HG02798 (cell line): ENCODE data around the gene TPSG1.
"Not testable (repeated sequence)": the region's sequence is repeated elsewhere in the genome, so short reads cannot be mapped to it uniquely, and the experiment has no call there.

ENCODE experiments used
- ATAC-seq: cut with Tn5 transposase; IDR thresholded peaks from one replicate; pipeline ENCODE4 v1.9.1; 2021; ENCODE audit warnings: mild to moderate bottlenecking; ENCODE audit not compliant: unreplicated experiment, poor library complexity

The TPSG1 gene

DNA sequence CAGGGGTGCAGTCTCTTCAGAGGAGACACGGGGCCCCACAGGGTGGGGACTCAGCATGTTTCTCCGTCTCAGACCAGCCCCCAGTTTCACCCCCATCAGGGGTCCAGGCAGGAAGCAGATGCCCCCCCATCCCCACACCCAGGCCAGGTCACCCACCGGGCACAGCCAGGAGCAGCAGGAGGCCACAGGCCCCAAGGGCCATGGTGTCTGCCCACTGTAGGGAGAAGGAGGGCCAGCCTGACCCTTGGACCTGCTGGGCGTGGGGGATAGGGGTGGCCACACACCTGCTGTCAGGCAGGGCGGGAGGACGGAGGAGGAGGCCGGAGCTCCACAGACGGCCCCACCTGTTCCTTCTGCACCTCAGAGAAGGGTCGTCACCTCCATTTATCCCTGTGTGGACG lies at the start of gene TPSG1:
TPSG1 (minus strand) TSS at position 218 of the 401 bp plus-strand sequence; CDS start at position 202, 16 bp downstream.
- ATAC-seq, result no peak

DNA sequence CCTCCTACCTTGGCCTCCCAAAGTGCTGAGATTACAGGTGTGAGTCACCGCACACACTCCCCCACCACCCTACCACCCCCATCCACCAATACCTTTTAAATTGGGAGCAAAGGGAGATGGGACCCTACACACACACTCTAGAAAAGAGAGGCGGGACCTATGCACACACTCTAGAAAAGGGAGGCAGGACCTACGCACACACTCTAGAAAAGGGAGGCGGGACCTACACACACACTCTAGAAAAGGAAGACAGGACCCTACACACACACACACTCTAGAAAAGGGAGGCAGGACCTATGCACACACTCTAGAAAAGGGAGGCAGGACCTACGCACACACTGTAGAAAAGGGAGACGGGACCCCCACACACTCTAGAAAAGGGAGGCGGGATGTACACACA lies 49.7 kb upstream of the TPSG1 start:
- no peak for ATAC-seq

DNA sequence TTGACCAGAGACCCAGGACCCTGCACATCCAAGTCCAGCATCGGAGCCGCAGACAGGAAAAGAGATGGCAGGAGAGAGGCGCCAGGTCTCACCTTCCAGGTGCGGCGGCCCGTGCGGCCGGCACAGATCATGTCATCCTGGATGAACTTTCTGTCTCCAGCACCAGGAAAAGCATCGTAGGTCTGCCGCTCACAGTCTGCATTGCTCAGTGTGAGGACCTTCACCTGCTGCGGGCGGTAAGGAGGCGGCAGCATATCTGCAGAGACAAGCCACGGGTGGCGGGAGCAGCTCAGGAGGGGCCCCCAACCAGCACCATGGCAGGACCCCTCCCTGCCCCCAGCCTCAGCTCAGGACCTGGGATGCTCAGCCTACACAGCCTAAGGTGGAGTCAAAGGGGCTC lies 48.7 kb upstream of the TPSG1 start:
- ATAC-seq, result no peak

DNA sequence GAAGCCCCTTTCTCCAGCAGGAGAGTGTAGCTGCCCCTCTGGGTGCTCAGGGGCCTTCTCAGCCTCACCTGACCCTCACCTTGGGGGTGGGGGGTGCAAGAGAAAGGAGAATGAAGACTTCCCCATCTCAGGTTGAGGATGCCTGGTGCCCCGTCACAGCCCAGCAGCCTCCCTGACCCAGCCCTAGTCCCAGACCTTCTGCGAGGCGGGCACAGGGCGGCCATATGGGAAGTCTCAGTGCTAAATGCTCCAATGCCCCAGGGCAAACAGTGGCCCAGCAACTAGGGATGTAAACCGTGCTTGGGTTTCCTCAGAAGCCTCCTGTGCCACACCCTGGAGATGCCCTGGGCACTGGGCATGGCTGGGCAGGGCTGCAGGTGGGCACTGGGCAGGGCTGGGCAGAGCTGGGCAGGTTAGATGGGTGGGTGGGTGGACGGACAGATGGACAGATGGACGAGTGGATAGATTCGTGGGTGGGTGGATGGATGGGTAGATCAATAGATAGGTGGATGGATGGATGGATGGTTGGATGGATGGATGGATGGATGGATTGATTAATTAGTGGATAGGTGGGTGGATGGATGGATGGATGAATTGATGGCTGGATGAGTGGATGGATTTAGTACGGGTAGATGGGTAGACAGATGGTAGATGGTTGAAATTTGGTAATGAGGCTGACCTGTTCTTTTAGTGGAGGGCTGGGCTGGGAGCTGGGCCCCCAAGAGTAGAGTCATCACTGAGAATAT lies 47.6 kb upstream of the TPSG1 start:
- ATAC-seq, result no peak

DNA sequence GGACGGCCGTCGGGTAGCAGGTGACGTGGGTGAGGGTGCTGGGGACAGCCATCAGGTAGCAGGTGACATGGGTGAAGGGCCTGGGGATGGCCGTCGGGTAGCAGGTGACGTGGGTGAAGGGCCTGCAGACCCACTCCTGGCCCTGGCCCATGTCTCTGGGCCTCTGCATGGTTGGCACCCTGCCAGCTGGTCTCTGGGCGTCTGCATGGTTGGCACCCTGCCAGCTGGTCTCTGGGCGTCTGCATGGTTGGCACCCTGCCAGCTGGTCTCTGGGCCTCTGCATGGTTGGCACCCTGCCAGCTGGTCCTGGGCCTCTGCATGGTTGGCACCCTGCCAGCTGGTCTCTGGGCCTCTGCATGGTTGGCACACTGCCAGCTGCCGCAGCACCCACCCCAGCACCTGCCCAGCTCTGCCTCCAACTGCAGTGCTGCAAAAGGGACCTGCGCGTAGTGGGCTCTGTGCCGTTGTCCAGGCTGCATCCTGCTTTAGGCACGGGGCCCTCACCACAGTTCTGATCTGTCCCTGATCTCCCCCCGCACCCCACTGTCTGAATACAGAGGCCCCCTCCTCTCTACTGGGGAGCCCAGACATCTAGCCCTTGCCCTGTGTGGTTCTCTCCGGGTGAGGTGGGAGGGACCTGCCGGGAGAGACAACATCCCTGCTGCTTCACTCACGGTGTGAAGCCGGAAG lies 46.8 kb upstream of the TPSG1 start:
- ATAC-seq, result not testable (repeated sequence)

DNA sequence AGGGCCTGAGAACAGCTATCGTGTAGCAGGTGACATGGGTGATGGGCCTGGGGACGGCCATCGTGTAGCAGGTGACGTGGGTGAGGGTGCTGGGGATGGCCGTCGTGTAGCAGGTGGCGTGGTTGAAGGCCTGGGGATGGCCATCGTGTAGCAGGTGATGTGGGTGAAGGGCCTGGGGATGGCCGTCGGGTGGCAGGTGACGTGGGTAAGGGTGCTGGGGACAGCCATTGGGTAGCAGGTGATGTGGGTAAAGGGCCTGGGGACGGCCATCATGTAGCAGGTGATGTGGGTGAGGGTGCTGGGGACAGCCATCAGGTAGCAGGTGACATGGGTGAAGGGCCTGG lies 46.3 kb upstream of the TPSG1 start:
- ATAC-seq, result no peak

DNA sequence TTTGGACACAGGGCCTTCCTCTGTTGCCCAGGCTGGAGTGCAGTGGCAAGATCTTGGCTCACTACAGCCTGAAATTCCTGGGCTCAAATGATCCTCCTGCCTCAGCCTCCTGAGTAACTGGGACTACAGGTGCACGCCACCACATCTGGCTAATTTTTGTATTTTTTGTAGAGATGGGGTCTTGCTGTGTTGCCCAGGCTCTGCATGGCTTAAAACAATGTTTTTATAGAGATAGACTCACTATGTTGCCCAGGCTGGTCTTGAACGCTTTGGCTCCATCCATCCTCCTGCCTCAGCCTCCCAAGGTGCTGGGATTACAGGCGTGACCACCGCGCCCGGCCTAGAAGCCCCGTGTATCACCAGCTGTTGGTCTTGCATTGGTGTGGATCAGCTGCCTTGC lies 44.4 kb upstream of the TPSG1 start:
- ATAC-seq, result not testable (repeated sequence)

DNA sequence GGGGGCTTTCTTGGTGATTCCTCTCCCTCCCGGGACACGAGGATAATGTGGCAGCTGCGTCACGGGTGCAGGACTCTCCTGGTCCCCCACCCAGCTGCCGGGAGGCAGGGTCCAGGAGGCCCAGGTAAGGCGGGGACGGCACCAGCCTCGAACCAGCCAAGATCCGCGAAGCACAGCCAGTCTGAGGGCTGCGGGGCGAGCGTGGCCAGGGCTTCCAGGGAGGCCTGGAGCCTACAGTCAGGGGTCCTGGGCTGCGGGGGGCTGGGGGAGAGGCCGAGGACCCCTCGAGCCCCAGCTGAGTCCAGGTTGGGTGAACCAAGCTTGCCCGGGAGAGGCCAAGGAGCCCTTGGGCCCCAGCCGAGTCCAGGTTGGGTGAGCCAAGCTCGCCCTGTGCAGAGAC lies 40.8 kb upstream of the TPSG1 start:
- ATAC-seq, result no peak

DNA sequence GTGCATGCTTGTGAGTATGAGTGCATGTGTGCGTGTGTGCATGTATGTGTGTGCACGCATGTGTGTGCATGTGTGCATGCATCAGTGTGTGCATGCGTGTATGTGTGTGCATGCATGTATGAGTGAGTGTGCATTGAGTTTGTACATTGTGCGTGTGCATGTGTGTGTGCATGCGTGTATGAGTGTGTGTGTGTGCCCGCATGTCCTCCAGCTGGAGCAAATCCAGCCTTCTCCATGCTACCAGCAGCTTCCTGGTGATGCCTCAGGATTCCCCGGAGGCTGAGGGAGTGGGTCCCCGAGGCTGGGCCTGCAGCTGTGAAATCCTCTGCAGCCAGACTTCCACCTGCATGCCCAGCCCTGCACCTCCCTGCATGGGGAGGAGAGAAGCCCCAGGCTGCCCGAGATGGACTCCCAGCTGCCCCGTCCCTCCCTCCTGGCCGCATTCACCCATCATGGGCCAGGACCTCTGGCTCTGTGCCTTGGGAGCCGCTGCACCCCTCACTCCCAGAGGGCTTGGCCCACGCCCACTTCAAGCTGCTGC lies 40.1 kb upstream of the TPSG1 start:
- ATAC-seq, result no peak

DNA sequence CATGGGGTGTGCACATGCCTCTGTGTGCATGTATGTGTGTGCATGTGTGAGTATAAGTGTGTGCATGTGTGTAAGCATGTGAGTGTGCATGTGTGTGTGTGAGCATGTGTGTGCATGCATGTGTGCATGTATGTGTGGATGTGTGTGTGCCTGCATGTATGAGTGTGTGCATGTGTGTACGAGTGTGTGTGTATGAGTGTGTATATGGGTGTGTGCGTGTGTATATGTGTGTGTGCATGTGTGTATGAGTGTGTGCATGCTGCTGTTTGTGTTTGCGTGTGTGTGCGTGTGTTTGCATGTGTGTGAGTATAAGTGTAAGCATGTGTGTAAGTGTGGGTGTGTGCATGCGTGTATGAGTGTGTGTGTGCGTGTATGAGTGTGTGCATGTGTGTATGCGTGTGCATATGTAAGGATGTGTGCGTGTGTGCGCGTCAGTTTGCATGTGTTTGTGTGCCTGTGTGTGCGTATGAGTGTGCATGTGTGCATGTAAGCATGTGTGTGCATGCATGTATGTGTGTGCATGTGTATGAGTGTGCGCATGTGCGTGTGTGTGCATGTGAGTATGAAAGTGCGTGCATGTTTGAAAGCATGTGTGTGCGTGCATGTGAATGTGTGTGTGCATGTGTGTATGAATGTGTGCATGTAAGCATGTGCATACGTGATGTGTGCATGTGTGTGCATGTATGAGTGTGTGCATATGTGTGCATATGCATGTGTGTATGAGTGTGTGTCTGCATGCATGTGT lies 39.4 kb upstream of the TPSG1 start:
- ATAC-seq, result no peak

DNA sequence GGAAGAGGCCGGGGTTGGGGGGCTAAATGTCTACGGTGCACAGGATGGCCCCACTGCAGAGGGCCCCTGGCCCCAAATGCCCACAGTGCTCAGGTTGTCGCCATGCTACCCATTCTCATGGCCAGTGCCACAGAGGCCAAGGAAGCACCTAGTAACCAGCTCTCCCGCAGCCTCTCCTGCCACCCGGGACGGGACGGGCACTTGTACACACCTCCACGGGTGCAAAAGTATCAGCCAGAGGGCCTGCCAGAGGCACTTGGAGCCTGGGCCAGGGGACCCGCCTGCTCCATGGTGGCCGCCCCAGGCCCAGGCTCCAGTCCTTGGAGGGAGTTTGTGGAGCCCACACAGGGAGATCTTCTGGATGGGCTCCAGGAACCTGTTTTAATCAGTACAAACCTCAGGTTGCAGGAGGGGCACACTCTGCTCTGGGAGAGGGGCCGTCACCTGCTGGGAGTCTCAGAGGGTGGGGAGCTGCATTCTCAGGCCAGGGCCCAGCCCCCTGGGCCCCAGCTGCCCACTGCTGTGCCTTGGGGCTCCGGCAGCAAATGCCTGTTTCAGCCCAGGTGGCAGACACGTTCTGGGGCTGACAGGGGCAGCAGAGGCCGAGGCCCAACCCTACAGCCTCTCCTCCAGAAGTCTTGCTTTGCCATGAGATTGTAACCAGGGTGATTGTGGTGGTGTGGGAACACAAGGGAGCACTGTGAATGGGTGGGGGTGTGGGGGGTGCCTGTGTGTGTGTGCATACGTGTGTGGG lies 38.7 kb upstream of the TPSG1 start:
- no peak for ATAC-seq

DNA sequence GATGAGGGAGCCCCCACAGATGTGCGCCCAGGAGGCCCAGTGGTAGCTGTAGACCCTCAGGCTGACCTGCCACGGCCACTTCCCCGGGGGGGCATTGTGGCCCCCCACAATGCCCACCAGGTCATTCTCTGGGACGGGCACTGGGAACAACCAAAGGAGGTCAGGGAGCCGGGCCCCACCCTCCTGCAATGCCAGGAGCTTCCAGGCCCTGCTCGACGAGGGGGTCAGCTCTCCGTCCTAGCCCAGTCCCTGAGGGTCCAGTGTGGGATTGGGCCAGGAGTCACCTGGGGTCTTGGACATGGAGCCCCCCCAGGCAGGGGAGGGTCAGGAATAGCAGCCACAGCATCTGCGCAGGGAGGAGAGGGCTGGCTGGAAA lies 37.8 kb upstream of the TPSG1 start:
- no peak for ATAC-seq

DNA sequence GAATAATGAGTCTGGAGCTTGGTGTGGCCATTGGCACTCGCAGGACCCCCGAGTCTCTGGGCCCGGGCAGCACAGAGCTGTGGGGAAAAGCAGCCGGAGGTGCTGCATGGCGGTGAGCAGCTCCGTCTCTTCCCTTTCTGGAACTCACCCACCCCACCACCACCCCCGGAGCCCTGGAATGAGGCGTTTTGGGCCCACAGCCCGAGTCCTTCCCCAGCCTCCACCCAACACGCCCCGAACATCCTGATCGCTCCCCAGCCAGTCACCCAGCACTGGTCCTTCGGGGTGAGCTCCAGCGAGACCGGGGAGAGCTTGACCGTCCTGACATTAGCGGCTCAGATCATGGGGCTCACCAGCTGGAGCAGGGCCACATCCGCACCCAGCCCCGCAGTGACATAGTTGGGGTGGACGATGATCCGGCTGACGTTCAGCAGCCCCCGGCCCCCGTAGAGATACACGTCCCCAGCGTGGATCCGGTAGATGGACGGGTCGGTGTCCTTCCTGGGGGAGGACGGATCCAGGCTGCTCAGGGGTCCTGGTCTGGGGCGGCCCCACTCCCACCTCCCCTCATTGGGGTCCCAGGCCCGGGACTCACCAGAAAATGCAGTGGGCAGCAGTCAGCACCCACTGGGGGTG lies 37.3 kb upstream of the TPSG1 start:
- no peak for ATAC-seq

DNA sequence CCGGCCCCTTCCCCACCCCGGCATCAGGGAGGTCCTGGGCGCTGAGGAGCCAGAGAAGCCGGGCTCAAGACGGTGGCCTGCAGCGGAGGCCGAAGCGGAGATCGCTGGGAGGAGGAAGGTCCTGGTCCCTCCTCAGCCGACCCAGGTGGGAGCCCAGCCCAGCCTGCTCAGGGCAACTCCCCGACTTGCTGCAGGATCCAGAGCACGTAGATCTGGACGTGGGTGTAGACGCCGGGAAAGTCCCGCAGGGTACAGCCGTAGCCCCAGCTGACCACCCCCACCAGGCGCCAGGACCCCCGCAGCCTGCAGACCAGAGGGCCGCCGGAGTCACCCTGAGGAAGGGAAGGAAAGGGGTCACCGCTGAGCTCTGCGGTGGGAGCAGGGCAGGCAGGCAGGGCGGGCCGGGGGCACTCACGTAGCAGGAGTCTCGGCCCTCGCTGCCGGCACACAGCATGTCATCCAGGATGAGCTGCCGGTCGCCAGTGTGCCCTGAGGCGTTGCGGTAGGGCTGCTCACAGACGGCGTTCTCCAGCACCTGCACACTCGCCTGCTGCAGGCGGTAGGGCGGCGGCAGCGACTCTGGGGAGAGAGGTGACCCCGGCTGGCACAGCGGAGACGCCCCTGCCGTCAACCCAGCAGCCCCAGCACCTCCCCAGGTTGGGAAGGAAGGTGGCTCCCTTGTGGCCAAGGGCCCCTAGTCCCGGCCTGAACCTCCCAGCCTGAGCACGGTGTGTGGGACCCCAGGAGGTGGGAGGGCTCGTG lies 36.2 kb upstream of the TPSG1 start:
- ATAC-seq, result no peak

DNA sequence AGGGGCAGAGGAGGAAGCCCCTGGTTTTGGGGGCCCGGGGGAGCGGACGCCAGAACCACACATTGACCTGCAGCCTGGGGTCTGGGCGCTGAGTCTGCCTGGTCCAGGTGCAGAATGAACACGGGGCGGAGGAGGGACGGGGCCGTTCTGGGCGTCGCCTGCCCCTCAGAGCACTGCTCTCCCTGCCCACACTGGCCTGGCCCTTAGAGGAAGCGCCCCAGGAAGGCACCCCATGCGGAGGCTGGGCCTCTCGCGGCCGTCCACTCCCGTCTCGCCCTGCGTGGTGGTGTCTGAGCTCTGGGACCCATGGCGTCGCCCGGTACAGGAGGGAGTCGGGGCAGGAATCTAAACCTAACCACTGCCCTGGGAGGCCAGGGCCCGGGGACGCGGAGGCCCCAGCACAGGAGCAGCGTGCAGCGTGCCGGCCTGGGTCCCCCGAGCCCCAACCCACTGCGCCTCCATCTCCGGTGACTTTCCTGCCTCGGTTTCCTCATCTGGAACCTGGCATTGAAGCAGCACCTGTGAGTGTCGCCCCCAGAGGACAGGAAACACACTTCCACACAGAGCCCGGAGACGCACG lies 35.1 kb upstream of the TPSG1 start:
- ATAC-seq, result no peak

DNA sequence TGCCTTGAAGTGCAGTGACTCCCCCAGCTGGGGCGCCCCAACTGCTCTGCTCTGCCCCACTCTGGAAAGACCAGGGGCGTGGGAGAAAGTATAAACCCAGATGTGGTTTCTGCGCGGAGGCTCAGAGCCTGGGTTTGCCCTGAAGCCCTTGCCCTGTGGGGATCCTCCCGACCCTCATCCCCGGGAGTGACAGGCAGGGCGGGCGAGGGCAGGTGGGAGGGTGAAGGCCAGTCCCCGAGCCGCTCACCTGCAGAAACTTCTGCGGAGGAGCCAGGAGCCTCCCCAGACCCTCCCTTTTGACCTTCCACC lies 34.6 kb upstream of the TPSG1 start:
- no peak for ATAC-seq

DNA sequence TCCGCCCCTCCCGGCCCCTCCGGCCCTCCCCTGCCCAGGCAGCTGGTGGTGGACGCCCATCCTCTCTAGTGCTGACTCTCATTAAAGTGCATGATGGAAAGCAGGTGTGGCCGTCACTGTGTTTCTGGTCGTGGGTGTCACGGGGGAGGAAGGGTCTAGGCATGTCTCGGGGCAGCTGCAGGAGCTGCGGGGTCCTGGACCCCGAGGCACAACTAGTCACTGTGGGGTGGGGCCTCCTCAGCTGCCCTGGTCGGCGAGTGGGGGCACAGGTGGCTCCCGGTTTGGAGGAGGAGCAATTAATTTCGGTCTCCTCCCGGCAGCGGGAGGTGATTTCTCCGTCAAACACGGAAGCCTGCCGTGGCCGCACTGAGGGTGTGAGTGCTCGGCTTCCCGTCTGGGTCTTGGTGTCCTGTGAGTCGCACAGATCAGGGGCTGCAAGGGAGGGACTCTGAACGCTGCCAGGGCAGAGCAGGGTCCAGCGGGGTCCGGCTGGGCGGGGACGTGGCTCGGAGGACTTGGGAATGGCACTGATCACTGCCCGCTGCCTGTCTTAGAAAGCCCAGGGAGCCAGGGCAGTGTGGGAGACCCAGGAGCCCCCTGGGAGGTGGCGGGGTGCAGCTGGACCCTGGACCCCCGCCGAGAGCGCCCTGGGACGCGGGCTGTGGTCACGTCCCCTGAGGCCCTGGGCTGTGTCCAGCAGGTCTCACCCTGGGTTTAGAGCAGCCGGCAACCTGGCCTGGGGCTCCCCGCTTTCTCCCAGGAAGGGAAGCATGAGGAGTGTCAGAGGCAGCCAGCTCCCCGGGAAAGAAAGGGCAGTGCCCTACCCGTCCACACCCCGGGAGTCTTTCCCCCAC lies 34.1 kb upstream of the TPSG1 start:
- no peak for ATAC-seq

DNA sequence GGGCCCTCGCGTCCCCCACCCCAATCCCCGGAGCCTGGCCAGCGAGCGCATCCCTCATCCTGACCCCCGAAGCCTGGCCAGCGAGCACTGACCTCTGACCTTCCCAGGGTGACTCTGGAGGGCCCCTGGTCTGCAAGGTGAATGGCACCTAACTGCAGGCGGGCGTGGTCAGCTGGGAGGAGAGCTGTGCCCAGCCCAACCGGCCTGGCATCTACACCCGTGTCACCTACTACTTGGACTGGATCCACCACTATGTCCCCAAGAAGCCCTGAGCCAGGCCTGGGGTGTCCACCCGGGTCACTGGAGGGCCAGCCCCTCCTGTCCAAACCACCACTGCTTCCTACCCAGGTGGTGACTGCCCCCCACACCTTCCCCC lies 33.1 kb upstream of the TPSG1 start:
- no peak for ATAC-seq
